Astrocyte of the hippocampus (primary cell): ENCODE results near the gene TTC33.
"Not testable (repeated sequence)": the region's sequence is repeated elsewhere in the genome, so short reads cannot be mapped to it uniquely, and the experiment has no call there.

Experiments used
- DNase-seq: peaks from one replicate; pipeline ENCODE4 v3.0.0; 2011; ENCODE audit warnings: low read depth, low spot score

Gene TTC33

GRCh38 chr5:40755407-40756365, at the start of gene TTC33:
TSS of gene TTC33 (minus strand) at chr5:40755961. CDS start at chr5:40747018, 8,943 bp downstream.
- DNase-seq: peak; percentile 98

GRCh38 chr5:40801771-40802562, 46.2 kb upstream of the TTC33 start:
- no peak for DNase-seq

GRCh38 chr5:40799258-40799657, 43.5 kb upstream of the TTC33 start:
- no peak for DNase-seq

- DNase-seq: no peak
Observed at GRCh38 chr5:40798801-40799210, 43.0 kb upstream of the TTC33 start.

GRCh38 chr5:40798012-40798800, 42.4 kb upstream of the TTC33 start, which contains the start of gene PRKAA1:
TSS of gene PRKAA1 (minus strand) at chr5:40798374. CDS start at chr5:40798189, 185 bp downstream.
- DNase-seq: peak; percentile 96

- DNase-seq: peak; percentile 84
Observed at GRCh38 chr5:40797273-40798011, 41.7 kb upstream of the TTC33 start.

- no peak for DNase-seq
Observed at GRCh38 chr5:40796487-40796889, 40.7 kb upstream of the TTC33 start.

- DNase-seq: not testable (repeated sequence)
Observed at GRCh38 chr5:40794877-40795276, 39.1 kb upstream of the TTC33 start.

- not testable (repeated sequence) for DNase-seq
Observed at GRCh38 chr5:40794340-40794739, 38.6 kb upstream of the TTC33 start.

- not testable (repeated sequence) for DNase-seq
Observed at GRCh38 chr5:40792691-40793090, 36.9 kb upstream of the TTC33 start.

GRCh38 chr5:40791715-40792139, 36.0 kb upstream of the TTC33 start:
- no peak for DNase-seq

- no peak for DNase-seq
Observed at GRCh38 chr5:40790947-40791593, 35.3 kb upstream of the TTC33 start.

- not testable (repeated sequence) for DNase-seq
Observed at GRCh38 chr5:40788941-40789340, 33.2 kb upstream of the TTC33 start.

GRCh38 chr5:40787986-40788385, 32.2 kb upstream of the TTC33 start:
- no peak for DNase-seq

- DNase-seq: not testable (repeated sequence)
Observed at GRCh38 chr5:40786664-40787063, 30.9 kb upstream of the TTC33 start.

GRCh38 chr5:40784916-40785315, 29.2 kb upstream of the TTC33 start:
- no peak for DNase-seq

GRCh38 chr5:40784027-40784653, 28.4 kb upstream of the TTC33 start:
- no peak for DNase-seq

GRCh38 chr5:40781843-40782409, 26.2 kb upstream of the TTC33 start:
- peak; percentile 44 for DNase-seq

- DNase-seq: no peak
Observed at GRCh38 chr5:40780858-40781257, 25.1 kb upstream of the TTC33 start.
